H1 (cell line): ENCODE data around the gene E2F8. TPM values are rescaled to one million over a fixed set of nuclear protein-coding genes. Genes with fewer than 3 reads are reported as not detected.

Source experiments
- CTCF ChIA-PET: fragments of 300-600 bp; sonication (Branson Sonifier 250); formaldehyde crosslinking; loops from one replicate; lab custom pipeline; 2021; ENCODE audit not compliant: partially characterized antibody; lab: Charles Lee
- POLR2A ChIA-PET: fragments of 300-600 bp; sonication (Branson Sonifier 250); formaldehyde crosslinking; loops from one replicate; lab custom pipeline; 2021; ENCODE audit warnings: inconsistent platforms; ENCODE audit not compliant: partially characterized antibody; lab: Charles Lee
- DNase-seq, 2 experiments: peaks; one replicate each; pipeline versions ENCODE4 v3.0.0 to v3.0.0-alpha.2; 2010 to 2022; ENCODE audit warnings: low spot score in 2 of 2, low read depth in 1 of 2, mixed read lengths in 1 of 2
- FAIRE-seq: peaks from 2 replicates; lab custom pipeline; 2011; peaks lifted over from hg19 to GRCh38; lab: Jason Lieb, UNC
- H2AFZ ChIP-seq: 2 replicates; pipeline ENCODE4 v1.8.1; 2012; ENCODE audit warnings: low read length, inconsistent platforms
- H2AK5ac ChIP-seq: 2 replicates; pipeline ENCODE4 v1.6.1; 2013; ENCODE audit warnings: low read depth, low read length
- H2BK120ac ChIP-seq: replicated peaks from 2 replicates; pipeline ENCODE3; 2013; ENCODE audit warnings: low read depth, low read length, inconsistent platforms
- H2BK12ac ChIP-seq: 2 replicates; pipeline ENCODE4 v1.6.1; 2013; ENCODE audit warnings: low read depth, low read length
- H2BK15ac ChIP-seq: 2 replicates; pipeline ENCODE4 v1.6.1; 2013; ENCODE audit warnings: low read length
- H2BK20ac ChIP-seq: 2 replicates; pipeline ENCODE4 v1.6.1; 2013; ENCODE audit warnings: low read length
- H2BK5ac ChIP-seq: 2 replicates; pipeline ENCODE4 v1.6.1; 2013; ENCODE audit warnings: low read depth, low read length
- H3K14ac ChIP-seq: 2 replicates; pipeline ENCODE4 v1.6.1; 2013; ENCODE audit warnings: inconsistent platforms; ENCODE audit not compliant: insufficient read length
- H3K18ac ChIP-seq: 2 replicates; pipeline ENCODE4 v1.6.1; 2013; ENCODE audit warnings: low read length; ENCODE audit errors: extremely low read depth
- H3K23ac ChIP-seq: 2 replicates; pipeline ENCODE4 v1.6.1; 2013; ENCODE audit warnings: inconsistent platforms; ENCODE audit not compliant: insufficient read length
- H3K23me2 ChIP-seq: 2 replicates; pipeline ENCODE4 v1.6.1; 2013; ENCODE audit warnings: low read depth, low read length
- H3K27ac ChIP-seq: 2 replicates; pipeline ENCODE4 v1.6.1; 2011; ENCODE audit warnings: low read depth, low read length, inconsistent platforms
- H3K27me3 ChIP-seq, 4 experiments: replicated peaks in 1 of 4; 1 replicate in 1 of 4; 2 replicates in 3 of 4; pipeline versions ENCODE4 v1.6.1 to v1.8.1; 2011 to 2013; ENCODE audit warnings: low read length in 3 of 4, mild to moderate bottlenecking in 3 of 4, inconsistent platforms in 2 of 4, mixed read lengths in 2 of 4, moderate library complexity in 1 of 4; ENCODE audit not compliant: control insufficient read depth in 3 of 4, insufficient read depth in 3 of 4; ENCODE audit errors: extremely low read depth in 1 of 4
- H3K36me3 ChIP-seq, 4 experiments: 2 replicates each; pipeline versions ENCODE4 v1.6.1 to v1.8.1; 2011 to 2013; ENCODE audit warnings: mild to moderate bottlenecking in 4 of 4, low read length in 3 of 4, moderate library complexity in 2 of 4, control low read depth in 1 of 4, inconsistent platforms in 1 of 4; ENCODE audit not compliant: insufficient read depth in 4 of 4, control insufficient read depth in 2 of 4
- H3K4ac ChIP-seq: replicated peaks from 2 replicates; pipeline ENCODE3; 2013; ENCODE audit warnings: low read length, low read depth, mixed read lengths, inconsistent platforms; ENCODE audit not compliant: insufficient read length
- H3K4me1 ChIP-seq, 4 experiments: replicated peaks in 1 of 4; 1 replicate in 1 of 4; 2 replicates in 3 of 4; pipeline versions ENCODE4 v1.6.1 to v1.8.1; 2011 to 2013; ENCODE audit warnings: low read length in 3 of 4, inconsistent platforms in 2 of 4, mixed read lengths in 1 of 4; ENCODE audit not compliant: insufficient read depth in 4 of 4, control insufficient read depth in 3 of 4
- H3K4me2 ChIP-seq, 2 experiments: 2 replicates each; pipeline versions ENCODE4 v1.6.1 to v1.8.1; 2011 to 2013; ENCODE audit warnings: low read depth in 2 of 2, low read length in 2 of 2, control low read depth in 1 of 2, inconsistent platforms in 1 of 2, mild to moderate bottlenecking in 1 of 2; ENCODE audit not compliant: insufficient read depth in 1 of 2
- H3K4me3 ChIP-seq, 4 experiments: fragments of 200-600, 300-600 bp in 1 of 4; sonication (generic), shearing (Covaris generic), sonication (Bioruptor Twin) in 1 of 4; 2 replicates each; pipeline versions ENCODE4 v1.5.1 to v1.8.1; 2011 to 2016; ENCODE audit warnings: low read length in 4 of 4, low read depth in 3 of 4, control low read depth in 2 of 4, inconsistent platforms in 2 of 4, mild to moderate bottlenecking in 2 of 4, mixed read lengths in 1 of 4, moderate library complexity in 1 of 4; ENCODE audit not compliant: insufficient read depth in 2 of 4; ENCODE audit errors: extremely low read depth in 1 of 4
- H3K56ac ChIP-seq: replicated peaks from 2 replicates; pipeline ENCODE3; 2013; ENCODE audit warnings: low read depth, mild to moderate bottlenecking, mixed read lengths, low read length, inconsistent platforms; ENCODE audit not compliant: insufficient read length
- H3K79me1 ChIP-seq: 2 replicates; pipeline ENCODE4 v1.6.1; 2013; ENCODE audit warnings: low read depth, low read length, control low read depth
- H3K79me2 ChIP-seq, 2 experiments: 2 replicates each; pipeline versions ENCODE4 v1.6.1 to v1.8.1; 2012 to 2013; ENCODE audit warnings: low read length in 2 of 2, mild to moderate bottlenecking in 2 of 2, inconsistent platforms in 1 of 2; ENCODE audit not compliant: insufficient read depth in 2 of 2, control insufficient read depth in 1 of 2
- H3K9ac ChIP-seq, 4 experiments: replicated peaks in 1 of 4; 1 replicate in 1 of 4; 2 replicates in 3 of 4; pipeline versions ENCODE4 v1.6.1 to v1.8.1; 2011 to 2013; ENCODE audit warnings: low read depth in 3 of 4, low read length in 3 of 4, control low read depth in 2 of 4, mild to moderate bottlenecking in 2 of 4, moderate library complexity in 2 of 4, inconsistent platforms in 1 of 4; ENCODE audit errors: extremely low read depth in 1 of 4
- H3K9me3 ChIP-seq, 2 experiments: 2 replicates each; pipeline versions ENCODE4 v1.6.1 to v1.8.1; 2012 to 2013; ENCODE audit warnings: mild to moderate bottlenecking in 2 of 2, moderate library complexity in 2 of 2, control low read depth in 1 of 2, inconsistent platforms in 1 of 2, low read depth in 1 of 2, low read length in 1 of 2, mixed read lengths in 1 of 2; ENCODE audit not compliant: insufficient read depth in 2 of 2
- H4K20me1 ChIP-seq, 2 experiments: replicated peaks in 1 of 2; 2 replicates each; pipeline versions ENCODE3 to v1.8.1; 2011 to 2013; ENCODE audit warnings: inconsistent platforms in 2 of 2, low read length in 2 of 2, mild to moderate bottlenecking in 1 of 2; ENCODE audit not compliant: insufficient read depth in 2 of 2, control insufficient read depth in 1 of 2
- H4K5ac ChIP-seq: 2 replicates; pipeline ENCODE4 v1.6.1; 2013; ENCODE audit warnings: low read length, low read depth, mixed read lengths, inconsistent platforms; ENCODE audit not compliant: insufficient read length
- H4K8ac ChIP-seq: 2 replicates; pipeline ENCODE4 v1.8.0; 2013; ENCODE audit warnings: mild to moderate bottlenecking, moderate library complexity, low read length, inconsistent platforms; ENCODE audit not compliant: insufficient read depth; ENCODE audit errors: extremely low read depth
- H4K91ac ChIP-seq: replicated peaks from 2 replicates; pipeline ENCODE3; 2013; ENCODE audit warnings: low read length, mixed read lengths, inconsistent platforms; ENCODE audit not compliant: insufficient read length
- ATF2 ChIP-seq: IDR thresholded peaks from 2 replicates; pipeline ENCODE4 v1.6.1; 2012; ENCODE audit warnings: low read length, inconsistent platforms
- ATF3 ChIP-seq: IDR thresholded peaks from 2 replicates; pipeline ENCODE4 v1.6.1; 2011; ENCODE audit warnings: low read depth, mild to moderate bottlenecking, low read length; ENCODE audit not compliant: insufficient read depth
- CEBPB ChIP-seq: IDR thresholded peaks from 2 replicates; pipeline ENCODE4 v1.6.1; 2012; ENCODE audit warnings: low read depth, low read length
- GABPA ChIP-seq: IDR thresholded peaks from 2 replicates; pipeline ENCODE4 v1.6.1; 2011; ENCODE audit warnings: mild to moderate bottlenecking, low read length, moderate library complexity, borderline replicate concordance; ENCODE audit not compliant: insufficient read depth
- JUN ChIP-seq: IDR thresholded peaks from 2 replicates; pipeline ENCODE4 v1.6.1; 2011; ENCODE audit warnings: low read depth, mild to moderate bottlenecking, improper control_type of control experiment, low read length
- MAX ChIP-seq: IDR thresholded peaks from 2 replicates; pipeline ENCODE4 v1.6.1; 2012; ENCODE audit warnings: inconsistent platforms
- PHF8 ChIP-seq: fragments of 200-600 bp; sonication (generic); conservative IDR thresholded peaks from 2 replicates; pipeline ENCODE4 v1.7.1; 2012; ENCODE audit warnings: low read depth, mild to moderate bottlenecking, inconsistent platforms, low read length, moderate library complexity
- POLR2A ChIP-seq, 2 experiments: IDR thresholded peaks; 1 replicate in 1 of 2; 2 replicates in 1 of 2; pipeline ENCODE4 v1.6.1; 2011; ENCODE audit warnings: low read depth in 2 of 2, low read length in 2 of 2, mild to moderate bottlenecking in 2 of 2; ENCODE audit errors: control extremely low read depth in 1 of 2
- TAF7 ChIP-seq: optimal IDR thresholded peaks from 2 replicates; pipeline ENCODE3; 2011; ENCODE audit warnings: low read depth, mild to moderate bottlenecking, inconsistent platforms, low read length, moderate library complexity, borderline replicate concordance
- USF2 ChIP-seq: IDR thresholded peaks from 2 replicates; pipeline ENCODE4 v1.6.1; 2011; ENCODE audit warnings: low read length, improper control_type of control experiment
- WGBS, 2 experiments: shearing (Covaris generic) in 1 of 2; methylation state at CpG; one replicate each; pipeline versions ENCODE4 v1.1.6 to v1.1.7; 2013 to 2015; ENCODE audit warnings: low lambda C conversion rate in 2 of 2, mixed read lengths in 2 of 2, inconsistent platforms in 1 of 2, low coverage in 1 of 2, missing lambda C conversion rate in 1 of 2; ENCODE audit not compliant: insufficient replicate concordance in 2 of 2, insufficient coverage in 1 of 2, insufficient read length in 1 of 2; ENCODE audit errors: extremely low coverage in 1 of 2, missing lambda C conversion rate in 1 of 2; 5-methylcytosine and 5-hydroxymethylcytosine counted together
- polyA plus RNA-seq, 7 experiments: library from polyadenylated mRNA; depleted of rRNA in 3 of 7; stranded (reverse) in 5 of 7; unstranded in 2 of 7; fragments of >200 nt in 5 of 7; fragments of 200-250 nt in 2 of 7; gene quantifications; 1 replicate in 5 of 7; 2 replicates in 1 of 7; 4 replicates in 1 of 7; pipeline versions ENCODE4 v1.2.1 to v1.2.3, GENCODE V29; 2011 to 2013; ENCODE audit warnings: missing spikeins in 2 of 7, mixed read lengths in 2 of 7
- total RNA-seq: library from RNA; stranded (reverse); fragmentation: NEBNext Ultra II Directional; extraction: Animal tissue kit (Norgen Biotek cat#: 25700); gene quantifications from 2 replicates; pipeline ENCODE4 v1.2.1, GENCODE V29; 2021

Gene E2F8
- total and polyA plus RNA-seq, 2 of the 8 experiments (the other 6 are each of a cell fraction or from before 2014, with no cell fraction given) = 5.4 to 11.4 TPM

- H3K27ac ChIP-seq = no peak overlapping the region
- DNase-seq = no peak
- no peak overlapping the region for H3K23ac ChIP-seq
- H3K4ac ChIP-seq = no peak overlapping the region
- no peak overlapping the region for H2AFZ ChIP-seq
- H4K8ac ChIP-seq = no peak overlapping the region
- no peak overlapping the region for H2BK12ac ChIP-seq
- H3K14ac ChIP-seq = no peak overlapping the region
- no peak overlapping the region for H3K56ac ChIP-seq
- H3K23me2 ChIP-seq = peaks cover 13% of the 10 kb centered on the region
- FAIRE-seq = no peak
- peaks cover 9 to 22% (median 17%) of the 10 kb centered on the region in 4 experiments for H3K27me3 ChIP-seq
- peaks cover 0 to 7% (median 3%) of the 10 kb centered on the region in 4 experiments; a peak in 3 of 7 replicates for H3K4me1 ChIP-seq
- no peaks in the 10 kb centered on the region for H3K79me2 ChIP-seq
- H2BK15ac ChIP-seq = no peak overlapping the region
- no peak overlapping the region; a peak in 1 of 4 replicates for H3K4me2 ChIP-seq
- no peak overlapping the region for H3K4me3 ChIP-seq
- no peaks in the 10 kb centered on the region for H3K9me3 ChIP-seq
- ChIA-PET CTCF (interaction anchor here (0.7 kb wide), 1 partner anchor 214 kb away, joined by 3 read pairs; no protein-coding TSS in a partner anchor), POLR2A (interaction anchor here (1.6 kb wide), 1 partner anchor 12 kb away, joined by 3 read pairs; no protein-coding TSS in a partner anchor)
- H3K9ac ChIP-seq = no peak overlapping the region
- no peak overlapping the region for H2BK20ac ChIP-seq
- H4K91ac ChIP-seq = no peak overlapping the region
- 89% methylated on average over 3 of the region's 3 CpGs; no CpG with 5 or more reads in 1 of the 2 experiments for WGBS, 2 experiments
- no peak overlapping the region for H2AK5ac ChIP-seq
- no peak overlapping the region for H2BK5ac ChIP-seq
- H3K36me3 ChIP-seq = peaks cover 0 to 16% (median 15%) of the 10 kb centered on the region in 4 experiments; a peak in 4 of 8 replicates
- H3K18ac ChIP-seq = no peak overlapping the region
- no peak overlapping the region for H2BK120ac ChIP-seq
- no peak overlapping the region for H4K5ac ChIP-seq
- H3K79me1 ChIP-seq = no peaks in the 10 kb centered on the region
- peaks cover 0 to 2% of the 10 kb centered on the region in 2 experiments for H4K20me1 ChIP-seq
- no peak for TF ChIP-seq JUN
- no peak for TF ChIP-seq TAF7
- TF ChIP-seq ATF2 = no peak
- TF ChIP-seq ATF3 = no peak
- no peak for TF ChIP-seq CEBPB
- TF ChIP-seq USF2 = no peak
- no peak for TF ChIP-seq MAX
- TF ChIP-seq GABPA = no peak
- no peak for TF ChIP-seq PHF8
- no peak for TF ChIP-seq POLR2A (IDR thresholded peaks at IDR 0.05; ENCODE audit: control extremely low read depth in 1 of 2, low read depth in 2 of 2, low read length in 2 of 2)
Observed at GRCh38 chr11:19239039-19239438, 1.7 kb downstream of the E2F8 start.
